HG02852 (cell line): ENCODE results near the gene AK8.

Source experiments
- ATAC-seq: cut with Tn5 transposase; IDR thresholded peaks from one replicate; pipeline ENCODE4 v1.9.1; 2021; ENCODE audit warnings: mild to moderate bottlenecking, moderate library complexity; ENCODE audit not compliant: unreplicated experiment

Gene AK8

GRCh38 chr9:132858751-132859150 is 19.3 kb downstream of the AK8 start:
- no peak for ATAC-seq

- no peak for ATAC-seq
These were observed 20.3 kb downstream of the AK8 start for GRCh38 chr9:132857616-132858342.

DNA sequence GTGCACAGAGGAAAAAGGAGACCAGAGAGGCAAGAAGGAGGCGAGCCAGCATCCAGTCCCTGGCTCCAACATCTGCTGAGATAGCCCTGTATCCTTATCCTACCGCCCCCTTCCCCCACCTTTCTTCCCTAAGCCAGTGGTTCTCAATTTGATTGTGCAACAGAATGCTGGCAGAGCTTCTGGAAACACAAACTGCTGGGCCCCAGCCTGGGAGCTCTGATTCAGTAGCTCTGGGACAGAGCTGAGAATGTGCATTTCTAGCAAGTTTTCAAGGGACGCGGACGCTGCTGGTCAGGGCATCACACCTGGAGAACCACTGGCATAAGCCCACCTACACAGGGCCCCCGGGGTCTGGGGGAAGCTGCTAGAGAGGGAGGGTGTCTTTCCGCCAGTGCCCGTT is 21.1 kb downstream of the AK8 start:
- no peak for ATAC-seq

GRCh38 chr9:132855904-132856303 is 22.2 kb downstream of the AK8 start:
- ATAC-seq, result no peak

- no peak for ATAC-seq
These were observed 23.3 kb downstream of the AK8 start for GRCh38 chr9:132854832-132855231.

DNA sequence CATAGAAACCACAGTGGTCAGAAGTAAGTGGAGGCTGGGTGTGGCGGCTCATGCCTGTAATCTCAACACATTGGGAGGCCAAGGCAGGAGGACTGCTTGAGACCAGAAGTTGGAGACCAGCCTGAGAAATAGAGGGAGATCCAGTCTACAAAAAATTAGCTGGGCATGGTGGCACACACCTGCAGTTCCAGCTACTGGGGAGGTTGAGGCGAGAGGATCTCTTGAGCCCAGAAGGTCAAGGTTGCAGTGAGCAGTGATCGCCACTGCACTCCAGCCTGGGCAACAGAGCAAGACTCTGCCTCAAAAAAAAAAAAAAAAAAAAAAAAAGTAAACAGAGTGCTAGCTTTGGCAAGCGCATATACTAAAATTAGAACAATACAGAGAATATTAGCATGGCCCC is 24.6 kb downstream of the AK8 start:
- no peak for ATAC-seq

DNA sequence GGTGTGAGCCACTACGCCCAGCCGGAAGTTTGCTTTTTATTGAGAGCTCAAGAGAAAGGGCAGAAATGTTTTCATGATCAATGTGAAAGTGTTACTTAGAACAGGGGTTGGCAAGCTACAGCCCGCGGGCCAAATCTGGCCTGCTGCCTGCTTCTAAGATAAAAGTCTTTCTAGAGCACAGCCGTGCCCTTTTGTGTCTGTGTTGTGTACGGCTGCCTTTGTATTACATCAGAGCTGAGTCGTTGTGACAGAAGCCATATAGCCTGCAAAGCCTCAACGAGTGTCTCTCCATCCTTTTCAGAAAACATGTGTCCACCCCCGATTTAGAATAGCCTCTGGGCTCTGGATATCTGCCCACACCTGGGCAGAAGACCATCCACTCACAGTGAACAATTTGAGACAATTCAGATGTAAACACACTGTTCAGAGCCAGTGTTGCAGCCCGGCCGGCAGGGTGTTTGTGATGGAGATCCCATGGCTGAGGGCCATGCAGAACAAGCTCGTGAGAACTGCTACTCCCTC is 28.8 kb downstream of the AK8 start:
- no peak for ATAC-seq

- ATAC-seq, result no peak
These were observed 31.1 kb downstream of the AK8 start for GRCh38 chr9:132846918-132847515.

GRCh38 chr9:132846109-132846917 is 31.8 kb downstream of the AK8 start:
- ATAC-seq, result no peak

- no peak for ATAC-seq
These were observed 35.7 kb downstream of the AK8 start for GRCh38 chr9:132842124-132843044.

GRCh38 chr9:132840980-132841379 is 37.1 kb downstream of the AK8 start:
- ATAC-seq, result no peak

DNA sequence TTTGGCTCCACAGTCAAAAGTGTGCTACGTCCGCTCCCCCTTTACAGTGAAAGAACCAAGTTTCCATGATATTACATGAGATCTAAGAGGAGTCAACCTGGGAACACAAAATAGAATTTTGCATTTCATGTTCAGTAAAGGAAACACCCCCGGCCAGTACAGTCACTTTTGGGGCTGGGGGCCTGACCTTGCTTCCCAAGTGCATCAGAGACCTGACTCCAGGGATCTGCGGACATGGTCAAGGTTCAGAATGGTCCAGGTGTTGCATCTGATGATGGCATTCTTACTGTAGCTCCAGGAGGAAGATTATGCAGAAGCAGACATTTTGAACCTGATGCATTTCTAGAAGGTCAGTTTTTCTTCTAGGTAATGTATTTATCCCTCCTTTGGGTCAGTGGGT is 39.8 kb downstream of the AK8 start:
- ATAC-seq, result no peak

DNA sequence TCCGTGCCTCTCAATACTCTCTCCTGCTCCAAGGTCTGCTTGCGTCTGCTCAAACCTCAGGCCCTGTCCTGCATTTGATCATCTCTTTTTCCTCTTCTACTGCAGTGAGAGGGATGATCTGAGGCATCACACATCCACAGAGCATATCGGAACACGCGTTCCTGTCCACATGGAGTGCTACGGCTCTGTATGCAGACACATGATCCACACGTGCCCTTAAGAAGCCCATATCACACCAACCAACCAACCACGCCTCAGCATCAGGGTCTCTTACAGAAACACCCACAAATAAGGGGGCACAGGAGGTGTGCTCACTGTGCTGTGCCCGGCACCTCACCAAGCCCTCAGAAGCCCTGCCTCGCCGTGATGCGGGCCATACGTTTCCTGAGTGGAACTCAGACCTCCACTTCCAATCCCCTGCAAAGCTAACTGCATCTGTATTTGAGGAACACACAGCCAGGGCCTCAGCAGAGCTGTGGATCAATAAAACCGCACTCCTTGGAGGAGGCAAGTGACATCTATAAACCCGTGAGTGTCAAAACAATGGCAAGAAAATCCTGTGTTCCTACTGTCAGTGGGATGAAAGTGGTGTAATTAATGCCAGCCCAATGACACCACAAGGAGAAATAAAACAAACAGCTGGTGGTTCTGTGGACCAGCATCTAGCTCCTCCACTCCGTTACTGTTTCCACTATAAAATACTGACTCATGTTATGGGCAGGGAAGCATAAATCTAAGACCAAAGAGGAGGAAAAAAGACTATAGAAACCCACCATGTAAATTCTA is 40.4 kb downstream of the AK8 start:
- ATAC-seq, result no peak

DNA sequence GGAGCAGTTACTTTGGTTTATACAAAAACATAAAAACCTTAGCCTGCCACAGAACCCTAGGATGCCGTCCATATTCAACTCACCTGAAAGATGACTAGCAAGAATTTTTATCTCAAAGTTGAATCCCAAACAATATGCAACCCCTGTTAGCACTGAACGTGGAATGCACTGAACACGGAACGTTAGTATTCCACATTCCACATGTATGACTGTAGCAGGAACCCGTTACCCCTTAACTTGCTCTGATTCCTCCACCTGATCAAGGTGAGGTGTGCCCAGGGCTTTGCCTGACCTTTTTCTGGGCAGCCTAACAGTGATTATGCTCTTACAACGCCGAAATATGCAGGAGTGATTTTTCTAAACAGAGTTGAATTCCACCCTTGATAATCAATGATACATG is 43.7 kb downstream of the AK8 start:
- ATAC-seq, result no peak

DNA sequence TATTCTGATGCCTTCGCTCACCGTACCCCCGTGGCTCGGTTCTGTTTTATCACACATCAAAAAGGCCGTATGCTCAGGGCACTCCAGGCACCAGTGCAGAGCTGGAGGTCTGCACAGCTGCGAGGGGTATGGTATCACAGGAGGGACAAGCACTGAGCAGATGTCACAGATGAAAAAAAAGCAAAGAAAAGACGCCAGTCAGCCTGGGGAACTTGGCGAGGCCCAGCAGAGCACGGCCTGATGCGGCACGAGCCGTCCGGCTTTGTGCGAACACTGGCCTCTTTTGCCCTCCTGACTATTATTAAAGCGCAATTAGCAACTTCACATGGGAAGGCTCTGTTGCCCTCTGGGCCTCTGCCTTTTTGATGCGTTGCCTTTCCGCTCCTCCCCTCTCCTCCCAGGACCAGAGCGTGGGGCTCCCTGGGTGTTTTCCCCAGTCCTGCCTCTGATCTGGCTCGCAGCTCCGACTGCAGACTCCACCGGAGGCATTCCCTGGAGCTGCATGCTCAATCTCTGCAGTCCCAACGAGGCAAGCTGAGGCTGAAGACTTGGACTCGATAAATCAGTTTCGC is 44.4 kb downstream of the AK8 start:
- no peak for ATAC-seq

GRCh38 chr9:132832171-132832881 is 45.8 kb downstream of the AK8 start:
- no peak for ATAC-seq

DNA sequence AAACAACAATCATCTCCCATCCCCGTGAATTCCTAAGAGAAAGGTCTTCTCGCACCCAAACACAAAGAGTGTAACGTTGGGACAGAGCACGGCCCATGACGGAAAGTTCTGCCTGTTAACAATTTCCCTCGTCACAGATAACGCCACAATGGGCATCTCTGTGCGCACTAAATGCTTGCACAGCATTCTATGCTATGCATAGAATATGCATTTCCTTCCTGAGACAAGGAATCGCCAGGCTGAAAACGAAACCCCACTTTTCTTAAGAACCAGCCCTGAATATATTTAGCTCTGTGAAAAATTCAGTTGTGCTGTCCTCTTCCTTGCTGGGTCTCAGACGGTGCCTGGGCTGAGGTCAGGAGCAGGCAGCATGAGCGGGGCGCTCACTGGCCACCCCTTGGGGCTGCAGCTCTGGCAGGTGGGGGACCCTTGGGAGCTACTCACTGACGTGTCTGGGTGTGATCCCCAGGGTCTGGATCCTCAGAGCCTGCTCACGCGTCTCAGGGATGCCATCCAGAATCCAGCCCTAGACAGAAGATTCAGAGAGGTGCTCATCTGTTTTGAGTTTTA is 49.8 kb downstream of the AK8 start:
- no peak for ATAC-seq

DNA sequence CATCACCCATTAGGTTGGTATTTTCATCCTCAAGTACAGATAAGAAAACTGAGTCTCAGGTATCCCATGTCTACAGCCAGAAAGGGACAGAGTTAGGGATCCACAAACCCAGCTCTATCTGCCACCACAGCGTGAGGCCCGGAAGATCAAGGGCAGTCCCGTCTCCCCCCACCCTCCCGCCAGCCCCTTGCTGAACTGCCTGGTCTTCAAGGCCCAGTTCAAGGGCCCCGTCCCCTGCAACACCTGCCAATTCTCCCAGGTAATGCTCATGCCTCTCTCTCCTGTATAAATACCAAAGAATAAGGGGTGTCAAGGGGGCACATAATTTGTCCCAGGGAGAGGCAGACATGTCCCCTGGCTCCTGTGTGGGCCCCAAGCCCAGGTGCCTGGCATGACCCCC is 50.7 kb downstream of the AK8 start:
- no peak for ATAC-seq
